Activated naive CD8-positive, alpha-beta T cell (primary cell): ENCODE data around the gene RBM25.
"Not testable (repeated sequence)": the region's sequence is repeated elsewhere in the genome, so short reads cannot be mapped to it uniquely, and the experiment has no call there.

Experiments
- H3K27ac Mint-ChIP-seq: one replicate; pipeline ENCODE4 v1.8.0; 2021; ENCODE audit warnings: mixed read lengths
- H3K27me3 Mint-ChIP-seq: one replicate; pipeline ENCODE4 v1.8.0; 2021; ENCODE audit warnings: mixed read lengths
- H3K36me3 Mint-ChIP-seq: one replicate; pipeline ENCODE4 v1.8.0; 2021; ENCODE audit warnings: mixed read lengths
- H3K4me1 Mint-ChIP-seq: one replicate; pipeline ENCODE4 v1.8.0; 2021; ENCODE audit warnings: low read depth, mixed read lengths
- H3K4me3 Mint-ChIP-seq: one replicate; pipeline ENCODE4 v1.8.0; 2021; ENCODE audit warnings: mild to moderate bottlenecking, mixed read lengths
- H3K9me3 Mint-ChIP-seq: one replicate; pipeline ENCODE4 v1.8.0; 2021; ENCODE audit warnings: low read depth, mixed read lengths

The RBM25 gene

GRCh38 chr14:73136387-73137225, 78.3 kb downstream of the RBM25 start, which contains the start of gene PSEN1:
Gene PSEN1 (plus strand): TSS chr14:73136507. CDS start chr14:73148020, 11,513 bp downstream.
- H3K27ac Mint-ChIP-seq, result peak within 1 kb of the TSS; percentile 96
- peak within 1 kb of the TSS; percentile 92 for H3K4me3 Mint-ChIP-seq
- no peaks in the 10 kb centered on the region for H3K9me3 Mint-ChIP-seq
- H3K27me3 Mint-ChIP-seq, result no peaks in the 10 kb centered on the region
- H3K4me1 Mint-ChIP-seq, result peaks cover 30% of the 10 kb centered on the region
- peaks cover 6% of the 10 kb centered on the region for H3K36me3 Mint-ChIP-seq

- peaks cover 47% of the 10 kb centered on the region for H3K4me1 Mint-ChIP-seq
- no peaks in the 10 kb centered on the region for H3K9me3 Mint-ChIP-seq
- H3K36me3 Mint-ChIP-seq, result peaks cover 4% of the 10 kb centered on the region
- no peak overlapping the region for H3K27ac Mint-ChIP-seq
- no peak overlapping the region for H3K4me3 Mint-ChIP-seq
- no peaks in the 10 kb centered on the region for H3K27me3 Mint-ChIP-seq
These were observed 82.5 kb downstream of the RBM25 start for GRCh38 chr14:73140811-73141323.

GRCh38 chr14:73142216-73142615, 83.9 kb downstream of the RBM25 start:
- Mint-ChIP-seq H3K4me1 (peaks cover 41% of the 10 kb centered on the region), H3K27ac (peak overlapping the region; percentile 77), H3K4me3 (no peak overlapping the region), H3K9me3 (no peaks in the 10 kb centered on the region), H3K36me3 (peaks cover 4% of the 10 kb centered on the region), H3K27me3 (no peaks in the 10 kb centered on the region)

GRCh38 chr14:73143003-73143402, 84.7 kb downstream of the RBM25 start:
- Mint-ChIP-seq H3K36me3 (peaks cover 4% of the 10 kb centered on the region), H3K9me3 (no peaks in the 10 kb centered on the region), H3K27me3 (no peaks in the 10 kb centered on the region), H3K4me1 (peaks cover 36% of the 10 kb centered on the region), H3K27ac (peak overlapping the region; percentile 77), H3K4me3 (no peak overlapping the region)

- Mint-ChIP-seq H3K4me3 (no peak overlapping the region), H3K27me3 (no peaks in the 10 kb centered on the region), H3K27ac (no peak overlapping the region), H3K9me3 (no peaks in the 10 kb centered on the region), H3K36me3 (peaks cover 6% of the 10 kb centered on the region), H3K4me1 (peaks cover 36% of the 10 kb centered on the region)
These were observed 85.3 kb downstream of the RBM25 start for GRCh38 chr14:73143617-73144016.

DNA sequence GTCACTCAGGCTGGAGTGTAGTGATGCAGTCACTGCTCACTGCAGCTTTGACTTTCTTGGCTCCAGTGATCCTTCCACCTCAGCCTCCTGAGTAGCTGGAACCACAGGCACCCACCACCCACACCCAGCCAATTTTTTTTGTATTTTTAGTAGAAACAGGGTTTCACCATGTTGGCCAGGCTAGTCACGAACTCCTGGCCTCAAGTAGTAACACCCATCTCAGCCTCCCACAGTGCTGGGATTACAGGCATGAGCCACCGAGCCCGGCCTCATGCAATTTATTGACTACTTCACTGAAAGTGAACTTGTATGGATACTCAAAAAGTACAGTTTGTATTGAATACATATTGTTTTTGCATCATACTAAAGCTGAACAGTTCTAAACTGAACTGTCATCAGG, 87.0 kb downstream of the RBM25 start:
- no peak overlapping the region for H3K27ac Mint-ChIP-seq
- H3K4me1 Mint-ChIP-seq, result peaks cover 33% of the 10 kb centered on the region
- no peaks in the 10 kb centered on the region for H3K27me3 Mint-ChIP-seq
- no peaks in the 10 kb centered on the region for H3K9me3 Mint-ChIP-seq
- peaks cover 8% of the 10 kb centered on the region for H3K36me3 Mint-ChIP-seq
- no peak overlapping the region for H3K4me3 Mint-ChIP-seq

- Mint-ChIP-seq H3K36me3 (peaks cover 5% of the 10 kb centered on the region), H3K27ac (peak overlapping the region; percentile 18), H3K4me3 (no peak overlapping the region), H3K9me3 (no peaks in the 10 kb centered on the region), H3K27me3 (no peaks in the 10 kb centered on the region), H3K4me1 (peaks cover 26% of the 10 kb centered on the region)
These were observed 87.8 kb downstream of the RBM25 start for GRCh38 chr14:73146111-73146510.

DNA sequence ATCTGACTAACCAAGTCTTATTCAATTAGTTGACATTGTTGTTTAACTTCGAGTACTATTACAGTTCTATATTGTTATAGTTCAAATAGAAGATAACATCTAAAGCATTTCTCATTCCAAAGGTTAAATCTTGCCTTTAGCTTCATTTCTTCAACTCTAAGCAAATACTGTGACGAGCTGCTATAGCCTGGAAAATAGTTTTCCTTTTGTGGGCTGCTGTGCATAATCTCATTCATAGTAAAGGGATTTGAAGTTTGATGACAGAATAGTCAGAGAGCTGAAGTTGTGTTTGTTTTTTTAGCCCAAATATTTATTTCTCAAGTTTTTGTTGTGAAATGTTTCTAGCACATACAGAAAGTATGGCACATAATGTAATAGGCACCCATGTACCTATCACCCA, 91.4 kb downstream of the RBM25 start:
- Mint-ChIP-seq H3K36me3 (peaks cover 11% of the 10 kb centered on the region), H3K27me3 (no peaks in the 10 kb centered on the region), H3K4me1 (peaks cover 5% of the 10 kb centered on the region), H3K27ac (no peak overlapping the region), H3K4me3 (no peak overlapping the region), H3K9me3 (no peaks in the 10 kb centered on the region)

DNA sequence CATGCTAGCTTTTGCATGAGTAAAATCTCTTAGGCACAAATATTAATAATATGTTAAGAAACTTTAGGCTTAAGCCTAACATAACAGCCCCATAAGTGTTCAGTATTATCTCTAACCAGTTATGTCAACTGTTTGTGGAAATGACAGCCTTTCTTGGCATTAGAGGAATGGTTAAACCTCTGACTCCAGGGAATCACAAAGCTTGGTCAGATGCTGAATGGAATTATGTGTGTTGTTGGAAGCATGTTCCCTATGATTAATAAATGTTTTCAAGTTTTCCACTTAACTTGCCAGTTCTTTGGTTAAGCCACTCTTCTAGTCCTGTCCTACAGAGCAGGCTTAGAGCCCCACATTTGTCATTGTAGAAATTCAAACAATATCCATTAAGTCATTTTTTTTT, 94.9 kb downstream of the RBM25 start:
- Mint-ChIP-seq H3K4me3 (no peak overlapping the region), H3K27me3 (no peaks in the 10 kb centered on the region), H3K9me3 (no peaks in the 10 kb centered on the region), H3K27ac (no peak overlapping the region), H3K36me3 (peaks cover 11% of the 10 kb centered on the region), H3K4me1 (no peaks in the 10 kb centered on the region)

- Mint-ChIP-seq H3K27me3 (no peaks in the 10 kb centered on the region), H3K27ac (no peak overlapping the region), H3K4me3 (no peak overlapping the region), H3K36me3 (peaks cover 19% of the 10 kb centered on the region), H3K4me1 (no peaks in the 10 kb centered on the region), H3K9me3 (no peaks in the 10 kb centered on the region)
These were observed 103.9 kb downstream of the RBM25 start for GRCh38 chr14:73162251-73162650.

DNA sequence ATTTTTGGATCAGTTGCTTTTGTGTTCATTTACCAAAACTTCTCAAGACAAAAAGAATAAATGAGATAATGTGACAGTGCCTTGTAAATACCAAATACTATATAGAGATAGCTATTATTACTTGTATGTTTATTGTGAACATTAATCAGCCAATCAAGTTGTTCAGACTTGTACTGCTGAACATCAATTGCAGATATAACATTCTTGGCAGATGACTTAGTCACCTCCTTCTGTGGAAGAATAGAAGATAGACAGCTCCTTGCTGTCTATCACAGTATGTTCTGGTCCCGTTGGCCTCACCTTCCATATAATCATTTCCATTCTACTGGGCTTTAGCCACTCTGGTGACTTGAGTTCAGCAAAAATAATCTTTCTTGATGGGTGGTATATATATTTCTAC, 108.1 kb downstream of the RBM25 start:
- Mint-ChIP-seq H3K9me3 (no peaks in the 10 kb centered on the region), H3K27me3 (no peaks in the 10 kb centered on the region), H3K36me3 (peaks cover 14% of the 10 kb centered on the region)

GRCh38 chr14:73167727-73168126, 109.4 kb downstream of the RBM25 start:
- H3K4me3 Mint-ChIP-seq, result no peak overlapping the region
- H3K27me3 Mint-ChIP-seq, result no peaks in the 10 kb centered on the region
- peaks cover 15% of the 10 kb centered on the region for H3K36me3 Mint-ChIP-seq
- H3K27ac Mint-ChIP-seq, result no peak overlapping the region
- H3K9me3 Mint-ChIP-seq, result no peaks in the 10 kb centered on the region
- H3K4me1 Mint-ChIP-seq, result no peaks in the 10 kb centered on the region

More for the DNA sequence above, 108.1 kb downstream of the RBM25 start:
- Mint-ChIP-seq H3K4me1 (no peaks in the 10 kb centered on the region), H3K4me3 (no peak overlapping the region), H3K27ac (no peak overlapping the region)

- Mint-ChIP-seq H3K27me3 (no peaks in the 10 kb centered on the region), H3K9me3 (no peaks in the 10 kb centered on the region), H3K27ac (no peak overlapping the region), H3K4me1 (no peaks in the 10 kb centered on the region), H3K36me3 (peaks cover 17% of the 10 kb centered on the region), H3K4me3 (no peak overlapping the region)
These were observed 109.9 kb downstream of the RBM25 start for GRCh38 chr14:73168274-73168673.

DNA sequence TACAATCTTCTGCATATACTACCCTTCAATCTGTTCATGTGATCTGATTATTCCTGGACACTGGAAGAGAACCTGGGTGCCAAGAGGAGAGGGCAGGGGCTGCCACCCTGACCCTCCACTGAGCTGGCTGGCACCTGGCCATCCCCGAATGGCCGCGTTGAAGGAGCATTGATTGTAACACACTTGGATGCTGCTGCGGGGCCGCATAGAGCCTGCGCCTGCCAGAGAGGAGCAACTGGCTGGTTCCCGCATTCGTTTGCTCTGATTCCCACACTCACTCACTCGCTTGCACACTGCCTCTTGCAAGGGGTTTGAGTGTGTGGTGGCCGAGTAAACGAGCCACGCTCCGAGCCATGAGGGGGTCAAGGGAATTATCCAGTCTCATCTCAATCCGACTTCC, 110.4 kb downstream of the RBM25 start:
- H3K36me3 Mint-ChIP-seq, result peaks cover 15% of the 10 kb centered on the region
- H3K27ac Mint-ChIP-seq, result no peak overlapping the region
- no peaks in the 10 kb centered on the region for H3K27me3 Mint-ChIP-seq
- no peaks in the 10 kb centered on the region for H3K4me1 Mint-ChIP-seq
- no peaks in the 10 kb centered on the region for H3K9me3 Mint-ChIP-seq
- no peak overlapping the region for H3K4me3 Mint-ChIP-seq

- peaks cover 19% of the 10 kb centered on the region for H3K36me3 Mint-ChIP-seq
- not testable (repeated sequence) for H3K27ac Mint-ChIP-seq, H3K4me1 Mint-ChIP-seq, H3K4me3 Mint-ChIP-seq, H3K27me3 Mint-ChIP-seq, H3K9me3 Mint-ChIP-seq
These were observed 111.5 kb downstream of the RBM25 start for GRCh38 chr14:73169855-73170254.

GRCh38 chr14:73170686-73171085, 112.4 kb downstream of the RBM25 start:
- H3K27me3 Mint-ChIP-seq, result no peaks in the 10 kb centered on the region
- H3K4me1 Mint-ChIP-seq, result no peaks in the 10 kb centered on the region
- no peaks in the 10 kb centered on the region for H3K9me3 Mint-ChIP-seq
- H3K4me3 Mint-ChIP-seq, result no peak overlapping the region
- no peak overlapping the region for H3K27ac Mint-ChIP-seq
- H3K36me3 Mint-ChIP-seq, result peaks cover 19% of the 10 kb centered on the region
